GM21528 (cell line): ENCODE data around the gene LRP5.

Experiments used
- ATAC-seq: cut with Tn5 transposase; IDR thresholded peaks from one replicate; pipeline ENCODE4 v1.9.1; 2021; ENCODE audit warnings: mild to moderate bottlenecking, moderate library complexity; ENCODE audit not compliant: unreplicated experiment, low FRiP score

Gene LRP5

DNA sequence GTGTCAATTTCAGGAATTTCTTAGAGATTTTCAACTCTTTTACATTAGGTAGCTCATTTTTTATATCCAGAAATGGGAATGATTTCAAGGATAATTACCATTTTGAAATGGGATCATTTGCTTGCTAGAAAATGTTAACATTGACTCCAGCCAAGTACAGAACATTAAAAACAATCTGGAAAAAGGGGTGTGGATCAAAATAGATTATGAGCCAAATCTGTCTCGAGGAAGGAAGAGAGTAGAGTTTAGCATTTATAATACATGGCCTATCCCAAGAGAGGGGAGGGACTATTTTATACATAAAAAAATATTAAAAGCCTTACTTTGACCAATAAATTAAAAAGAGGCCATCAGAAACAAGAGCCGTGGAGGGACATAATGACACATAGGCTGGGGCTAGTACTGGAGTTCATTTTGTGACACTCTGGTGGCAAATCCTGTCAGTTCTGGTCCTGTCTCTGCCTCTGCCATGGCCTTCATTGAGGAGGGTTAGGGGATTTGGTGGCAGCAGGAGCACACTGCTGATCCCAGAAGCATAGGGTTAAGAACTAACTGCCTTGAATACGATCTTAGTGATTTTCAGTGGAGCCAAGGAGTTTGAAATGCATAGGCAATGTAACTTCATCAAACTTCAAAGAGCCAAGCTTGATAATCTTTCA lies 168.6 kb downstream of the LRP5 start:
- ATAC-seq = no peak

DNA sequence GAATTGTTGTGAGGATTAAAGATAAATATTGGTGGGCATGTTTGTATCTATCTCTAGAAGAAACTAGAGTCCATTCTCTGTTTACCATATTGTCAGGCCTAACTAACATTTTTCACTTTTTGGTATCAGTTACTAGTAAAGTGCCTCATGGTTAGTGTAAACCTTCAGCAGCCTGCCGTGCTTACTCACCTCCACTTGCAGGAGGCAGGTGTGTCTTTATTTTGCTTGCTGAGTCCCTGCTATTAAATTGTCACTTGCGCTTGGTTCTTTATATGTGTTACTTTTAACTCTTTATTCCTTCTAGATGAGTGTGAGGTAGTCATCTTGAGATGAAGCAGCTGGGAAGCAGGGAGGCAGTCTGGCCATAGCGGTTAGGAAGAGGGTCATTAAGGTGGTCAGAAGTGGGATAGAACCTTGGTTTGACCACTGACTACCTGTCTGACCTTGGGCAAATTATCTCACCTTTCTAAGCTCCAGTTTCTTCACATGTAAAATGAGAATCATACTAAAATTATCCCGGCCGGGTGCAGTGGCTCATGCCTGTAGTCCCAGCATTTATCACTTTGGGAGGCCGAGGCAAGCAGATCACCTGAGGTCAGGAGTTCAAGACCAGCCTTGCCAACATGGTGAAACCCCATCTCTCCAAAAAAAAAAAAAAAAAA lies 169.3 kb downstream of the LRP5 start:
- no peak for ATAC-seq

DNA sequence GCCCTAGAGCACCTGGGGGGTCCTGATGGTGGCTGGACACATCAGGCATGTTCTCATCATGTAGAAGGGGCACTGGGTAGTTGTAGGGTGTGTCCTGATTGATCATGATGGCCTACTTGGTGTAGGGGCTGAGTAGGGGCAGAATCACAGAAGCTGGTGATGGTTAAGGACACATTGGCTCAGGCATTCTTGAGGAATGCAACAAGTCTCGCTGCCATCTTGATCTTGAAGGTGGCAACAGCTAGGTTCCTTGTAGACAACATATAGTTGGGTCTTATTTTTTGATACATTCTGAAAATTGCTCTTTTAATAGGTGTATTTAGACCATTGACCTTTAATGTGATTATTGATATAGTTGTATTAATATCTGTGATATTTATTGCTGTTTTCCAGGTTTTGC lies 176.2 kb downstream of the LRP5 start:
- no peak for ATAC-seq

- no peak for ATAC-seq
Measured at GRCh38 chr11:68495220-68495729, 182.9 kb downstream of the LRP5 start.

- no peak for ATAC-seq
Measured at GRCh38 chr11:68495872-68496271, 183.5 kb downstream of the LRP5 start.

- no peak for ATAC-seq
Measured at GRCh38 chr11:68497761-68498160, 185.4 kb downstream of the LRP5 start.

DNA sequence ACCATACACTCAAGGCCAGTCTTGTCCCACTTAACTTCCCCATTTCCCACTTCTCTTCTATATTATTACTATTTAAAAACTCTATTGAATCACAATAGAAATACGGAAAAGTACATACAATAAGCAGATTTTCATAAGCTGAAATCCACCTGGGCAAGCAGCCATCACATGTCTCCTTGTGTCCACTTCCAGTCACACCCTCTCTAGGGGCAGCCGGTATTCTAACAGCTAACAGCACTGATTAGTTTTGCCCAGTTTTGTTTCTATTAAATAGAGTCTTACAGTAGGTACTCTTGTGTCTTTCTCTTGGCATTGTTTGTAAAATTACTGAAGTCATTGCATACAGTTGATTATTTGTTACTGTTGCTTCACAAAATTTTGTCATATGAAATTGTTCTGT lies 185.9 kb downstream of the LRP5 start:
- ATAC-seq = no peak
